ENCODE results near the gene HNRNPH1. TPM values are rescaled to one million over a fixed set of nuclear protein-coding genes. Genes with fewer than 3 reads are reported as not detected.

The HNRNPH1 gene
- total RNA-seq, 1 experiment from 2014 or later, result 723 TPM

DNA sequence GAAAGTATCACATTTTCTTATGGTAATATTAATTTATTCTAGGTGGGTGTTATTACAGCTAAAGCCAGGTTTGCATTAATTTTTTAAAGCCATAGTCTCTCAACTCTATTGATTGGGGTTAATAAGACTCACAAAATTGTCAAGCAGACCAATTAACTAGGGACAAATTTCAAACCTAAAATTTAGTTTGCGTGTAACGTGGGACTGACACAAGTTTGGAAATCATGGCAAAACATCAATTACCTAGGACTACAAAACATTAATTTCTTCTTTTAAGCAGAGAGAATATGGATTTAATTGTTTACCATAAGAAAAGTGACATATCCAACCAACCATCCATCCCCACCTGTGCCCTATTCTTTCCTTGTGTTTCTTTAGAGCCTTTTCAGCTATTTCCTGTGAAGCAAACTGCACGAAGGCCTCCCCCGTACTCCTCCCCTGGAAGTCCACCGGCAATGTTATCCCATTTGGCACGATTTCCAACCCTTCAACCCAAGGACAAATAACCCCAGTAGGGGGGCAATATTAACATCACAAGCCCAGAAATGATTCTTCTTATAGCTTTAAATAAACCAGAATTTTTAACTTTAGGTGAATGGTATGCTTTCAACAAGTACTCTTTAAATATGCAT lies 4.4 kb downstream of the HNRNPH1 start:
- no peaks in the 10 kb centered on the region for H3K27me3 ChIP-seq (ENCODE audit: insufficient read depth, low read depth)
- H3K4me1 ChIP-seq (replicated peaks; ENCODE audit: insufficient read depth), result peaks cover 28% of the 10 kb centered on the region
- H3K4me2 ChIP-seq, result peak overlapping the region; percentile 82
- no peaks in the 10 kb centered on the region for H3K9me3 ChIP-seq (ENCODE audit: insufficient read depth, low read depth)
- H4K20me1 ChIP-seq (ENCODE audit: insufficient read depth), result peaks cover 86% of the 10 kb centered on the region
- no peak overlapping the region; the same call in 1 of the 2 replicates for H3K27ac ChIP-seq
- peaks cover 83% of the 10 kb centered on the region for H3K36me3 ChIP-seq (ENCODE audit: low read depth)
- POLR2A ChIA-PET (ENCODE audit: unreplicated experiment), result no interaction called here
- CTCF ChIA-PET, result interaction anchor here (0.6 kb wide), 1 partner anchor 102 kb away, joined by 3 read pairs; no protein-coding TSS in a partner anchor
- H2AFZ ChIP-seq, result no peak overlapping the region
- peaks cover 87% of the 10 kb centered on the region for H3F3A ChIP-seq (ENCODE audit: insufficient read depth, low read depth)
- no peak for TF ChIP-seq EZH2 (IDR thresholded peaks at IDR 0.05; ENCODE audit: low read depth)
- TF ChIP-seq, protein P1, sequence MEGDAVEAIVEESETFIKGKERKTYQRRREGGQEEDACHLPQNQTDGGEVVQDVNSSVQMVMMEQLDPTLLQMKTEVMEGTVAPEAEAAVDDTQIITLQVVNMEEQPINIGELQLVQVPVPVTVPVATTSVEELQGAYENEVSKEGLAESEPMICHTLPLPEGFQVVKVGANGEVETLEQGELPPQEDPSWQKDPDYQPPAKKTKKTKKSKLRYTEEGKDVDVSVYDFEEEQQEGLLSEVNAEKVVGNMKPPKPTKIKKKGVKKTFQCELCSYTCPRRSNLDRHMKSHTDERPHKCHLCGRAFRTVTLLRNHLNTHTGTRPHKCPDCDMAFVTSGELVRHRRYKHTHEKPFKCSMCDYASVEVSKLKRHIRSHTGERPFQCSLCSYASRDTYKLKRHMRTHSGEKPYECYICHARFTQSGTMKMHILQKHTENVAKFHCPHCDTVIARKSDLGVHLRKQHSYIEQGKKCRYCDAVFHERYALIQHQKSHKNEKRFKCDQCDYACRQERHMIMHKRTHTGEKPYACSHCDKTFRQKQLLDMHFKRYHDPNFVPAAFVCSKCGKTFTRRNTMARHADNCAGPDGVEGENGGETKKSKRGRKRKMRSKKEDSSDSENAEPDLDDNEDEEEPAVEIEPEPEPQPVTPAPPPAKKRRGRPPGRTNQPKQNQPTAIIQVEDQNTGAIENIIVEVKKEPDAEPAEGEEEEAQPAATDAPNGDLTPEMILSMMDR (conservative IDR thresholded peaks at IDR 0.05), result no peak
- intact Hi-C loops (cut with micrococcal nuclease; ENCODE audit: unreplicated experiment), result no loop called here
- H3K79me2 ChIP-seq (ENCODE audit: low read depth), result peaks cover 94% of the 10 kb centered on the region
- no peaks in the 10 kb centered on the region for H3K9me2 ChIP-seq (ENCODE audit: insufficient read depth)
- H3K4me3 ChIP-seq, result peak overlapping the region; percentile 95; the same call in 1 of the 2 replicates
- no peak for DNase-seq
- no TSS peak for BruUV-seq (replicated peaks)

DNA sequence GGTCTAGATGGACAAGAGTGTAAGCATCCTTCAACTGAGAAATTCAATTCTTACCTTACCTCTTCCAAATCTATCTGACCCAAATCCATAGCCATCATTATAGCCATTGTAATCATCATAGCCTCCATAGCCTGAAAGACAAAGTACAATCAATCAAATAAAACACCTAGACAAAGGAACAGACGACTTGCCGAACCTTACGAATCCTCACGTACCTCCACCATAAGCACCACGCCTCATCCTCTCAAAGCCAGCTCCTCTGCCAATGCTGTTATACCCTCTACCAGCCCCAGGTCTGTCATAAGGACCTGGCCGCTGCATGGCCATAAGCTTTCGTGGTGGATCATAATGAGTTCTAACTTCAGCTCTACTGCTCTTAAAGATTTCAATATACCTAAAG lies 5.5 kb downstream of the HNRNPH1 start:
- Histone ChIP-seq H4K20me1 (ENCODE audit: insufficient read depth) (peaks cover 97% of the 10 kb centered on the region), H3F3A (ENCODE audit: insufficient read depth, low read depth) (peaks cover 96% of the 10 kb centered on the region), H3K9me2 (ENCODE audit: insufficient read depth) (no peaks in the 10 kb centered on the region), H3K4me2 (no peak overlapping the region), H2AFZ (no peak overlapping the region), H3K9me3 (ENCODE audit: insufficient read depth, low read depth) (no peaks in the 10 kb centered on the region), H3K4me3 (no peak overlapping the region), H3K36me3 (ENCODE audit: low read depth) (peaks cover 95% of the 10 kb centered on the region), H3K79me2 (ENCODE audit: low read depth) (peaks cover 90% of the 10 kb centered on the region), H3K27ac (no peak overlapping the region; the same call in 1 of the 2 replicates), H3K4me1 (replicated peaks; ENCODE audit: insufficient read depth) (peaks cover 28% of the 10 kb centered on the region), H3K27me3 (ENCODE audit: insufficient read depth, low read depth) (no peaks in the 10 kb centered on the region)
- ChIA-PET POLR2A (ENCODE audit: unreplicated experiment) (no interaction called here), CTCF (no interaction called here)
- intact Hi-C loops (cut with micrococcal nuclease; ENCODE audit: unreplicated experiment), result no loop called here
- DNase-seq, result no peak
- TF ChIP-seq EZH2 (IDR thresholded peaks at IDR 0.05; ENCODE audit: low read depth), result no peak
- TF ChIP-seq, protein P1 (conservative IDR thresholded peaks at IDR 0.05), result no peak
- no TSS peak for BruUV-seq (replicated peaks)

DNA sequence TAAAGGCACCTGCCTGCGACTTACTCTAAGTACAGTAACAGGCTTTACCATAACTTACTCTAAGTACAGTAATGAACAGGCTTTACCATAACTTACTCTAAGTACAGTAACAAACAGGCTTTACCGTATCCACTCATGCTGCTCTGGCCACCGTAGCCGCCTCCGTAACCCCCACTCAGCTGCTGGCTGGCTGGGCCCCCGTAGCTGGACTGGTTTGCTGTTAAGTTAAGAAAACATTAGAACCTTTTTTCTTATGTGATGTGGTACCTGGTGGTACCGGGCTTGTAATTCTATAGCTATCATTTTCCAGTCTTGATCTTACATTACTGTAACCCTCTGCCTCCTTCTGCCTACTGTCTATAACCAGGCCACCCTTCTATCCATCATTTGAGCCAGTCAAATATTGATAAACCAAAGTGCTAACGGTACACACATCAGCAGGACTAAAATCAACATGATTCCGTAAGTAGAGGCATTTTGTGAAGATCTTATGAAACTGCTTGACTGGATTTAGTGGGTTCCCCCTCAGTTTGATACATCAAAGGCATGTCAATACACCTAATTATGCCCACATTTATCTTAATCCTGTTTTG lies 7.4 kb downstream of the HNRNPH1 start:
- no peak overlapping the region for H3K4me2 ChIP-seq
- peaks cover 94% of the 10 kb centered on the region for H4K20me1 ChIP-seq (ENCODE audit: insufficient read depth)
- no peak overlapping the region for H2AFZ ChIP-seq
- peaks cover 20% of the 10 kb centered on the region for H3K4me1 ChIP-seq (replicated peaks; ENCODE audit: insufficient read depth)
- ChIA-PET CTCF (no interaction called here), POLR2A (ENCODE audit: unreplicated experiment) (interaction anchor here (0.6 kb wide), 1 partner anchor 1378 kb away, joined by 4 read pairs; no protein-coding TSS in a partner anchor)
- TF ChIP-seq EZH2 (IDR thresholded peaks at IDR 0.05; ENCODE audit: low read depth), result no peak
- TF ChIP-seq, protein P1 (conservative IDR thresholded peaks at IDR 0.05), result no peak
- BruUV-seq (replicated peaks), result no TSS peak
- H3K9me3 ChIP-seq (ENCODE audit: insufficient read depth, low read depth), result no peaks in the 10 kb centered on the region
- H3F3A ChIP-seq (ENCODE audit: insufficient read depth, low read depth), result peaks cover 99% of the 10 kb centered on the region
- H3K9me2 ChIP-seq (ENCODE audit: insufficient read depth), result no peaks in the 10 kb centered on the region
- no peaks in the 10 kb centered on the region for H3K27me3 ChIP-seq (ENCODE audit: insufficient read depth, low read depth)
- no peak overlapping the region for H3K4me3 ChIP-seq
- intact Hi-C loops (cut with micrococcal nuclease; ENCODE audit: unreplicated experiment), result no loop called here
- H3K36me3 ChIP-seq (ENCODE audit: low read depth), result peaks cover 90% of the 10 kb centered on the region
- peaks cover 73% of the 10 kb centered on the region for H3K79me2 ChIP-seq (ENCODE audit: low read depth)
- no peak for DNase-seq
- no peak overlapping the region for H3K27ac ChIP-seq
